Measurements from ENCODE around the gene NPM1. TPM values are rescaled to one million over a fixed set of nuclear protein-coding genes. Genes with fewer than 3 reads are reported as not detected.

Gene NPM1
- total RNA-seq, 1 experiment from 2014 or later = 3,530 TPM

DNA sequence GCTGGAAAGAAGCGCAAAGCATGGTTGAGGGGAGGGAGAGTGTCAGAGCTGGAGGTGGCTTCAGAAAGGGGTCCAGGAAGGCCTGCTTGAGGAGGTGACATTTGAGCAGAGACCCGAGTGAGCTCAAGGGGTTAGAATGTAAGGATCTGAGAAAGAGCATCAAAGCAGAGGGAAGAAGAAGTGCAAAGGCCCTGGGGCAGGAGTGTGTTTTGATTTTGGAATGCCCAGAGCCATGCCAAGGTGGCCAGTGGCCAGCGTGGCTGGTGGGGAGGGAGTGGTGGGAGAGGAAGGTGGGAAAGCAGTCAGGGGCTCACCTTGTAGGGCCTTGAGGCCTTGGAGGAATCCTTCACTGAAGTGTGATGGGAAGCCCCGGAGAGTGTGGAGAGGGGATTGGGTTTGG, 47.2 kb downstream of the NPM1 start:
- no peaks in the 10 kb centered on the region for H3K36me3 Mint-ChIP-seq

DNA sequence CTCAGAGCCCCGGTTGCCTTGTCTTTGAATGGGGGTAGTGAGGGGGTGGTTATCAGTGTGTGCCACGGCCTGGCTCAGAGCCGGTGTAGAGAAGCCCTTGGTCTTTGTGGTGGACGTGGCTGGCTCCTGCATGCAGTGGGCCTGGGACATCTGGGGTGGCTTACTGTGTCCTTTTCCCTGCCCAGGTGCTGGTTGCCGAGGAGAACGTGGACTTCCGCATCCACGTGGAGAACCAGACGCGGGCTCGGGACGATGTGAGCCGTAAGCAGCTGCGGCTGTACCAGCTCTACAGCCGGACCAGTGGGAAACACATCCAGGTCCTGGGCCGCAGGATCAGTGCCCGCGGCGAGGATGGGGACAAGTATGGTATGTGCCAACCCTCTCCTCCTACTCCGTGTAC, 48.3 kb downstream of the NPM1 start:
- no peak overlapping the region for H3K27ac Mint-ChIP-seq
- H3K4me3 Mint-ChIP-seq = no peak overlapping the region
- H3K27me3 Mint-ChIP-seq (ENCODE audit: low read depth) = no peaks in the 10 kb centered on the region
- no peak for DNase-seq (ENCODE audit: low spot score)
- ChIA-PET POLR2A (no interaction called here), CTCF (interaction anchor here (3.1 kb wide), 1 partner anchor 17 kb away, joined by 22 read pairs; the partner anchor contains the start of gene FGF18)
- no peaks in the 10 kb centered on the region for H3K36me3 Mint-ChIP-seq
- H3K4me1 Mint-ChIP-seq = peaks cover 42% of the 10 kb centered on the region
- ATAC-seq = no peak
- no peaks in the 10 kb centered on the region for H3K9me3 Mint-ChIP-seq
- TF ChIP-seq, protein P1, sequence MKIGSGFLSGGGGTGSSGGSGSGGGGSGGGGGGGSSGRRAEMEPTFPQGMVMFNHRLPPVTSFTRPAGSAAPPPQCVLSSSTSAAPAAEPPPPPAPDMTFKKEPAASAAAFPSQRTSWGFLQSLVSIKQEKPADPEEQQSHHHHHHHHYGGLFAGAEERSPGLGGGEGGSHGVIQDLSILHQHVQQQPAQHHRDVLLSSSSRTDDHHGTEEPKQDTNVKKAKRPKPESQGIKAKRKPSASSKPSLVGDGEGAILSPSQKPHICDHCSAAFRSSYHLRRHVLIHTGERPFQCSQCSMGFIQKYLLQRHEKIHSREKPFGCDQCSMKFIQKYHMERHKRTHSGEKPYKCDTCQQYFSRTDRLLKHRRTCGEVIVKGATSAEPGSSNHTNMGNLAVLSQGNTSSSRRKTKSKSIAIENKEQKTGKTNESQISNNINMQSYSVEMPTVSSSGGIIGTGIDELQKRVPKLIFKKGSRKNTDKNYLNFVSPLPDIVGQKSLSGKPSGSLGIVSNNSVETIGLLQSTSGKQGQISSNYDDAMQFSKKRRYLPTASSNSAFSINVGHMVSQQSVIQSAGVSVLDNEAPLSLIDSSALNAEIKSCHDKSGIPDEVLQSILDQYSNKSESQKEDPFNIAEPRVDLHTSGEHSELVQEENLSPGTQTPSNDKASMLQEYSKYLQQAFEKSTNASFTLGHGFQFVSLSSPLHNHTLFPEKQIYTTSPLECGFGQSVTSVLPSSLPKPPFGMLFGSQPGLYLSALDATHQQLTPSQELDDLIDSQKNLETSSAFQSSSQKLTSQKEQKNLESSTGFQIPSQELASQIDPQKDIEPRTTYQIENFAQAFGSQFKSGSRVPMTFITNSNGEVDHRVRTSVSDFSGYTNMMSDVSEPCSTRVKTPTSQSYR (CRISPR knock-in tag; IDR thresholded peaks at IDR 0.05) = no peak
- TF ChIP-seq ZNF416 (CRISPR knock-in tag; IDR thresholded peaks at IDR 0.05) = no peak
- TF ChIP-seq, protein P2, sequence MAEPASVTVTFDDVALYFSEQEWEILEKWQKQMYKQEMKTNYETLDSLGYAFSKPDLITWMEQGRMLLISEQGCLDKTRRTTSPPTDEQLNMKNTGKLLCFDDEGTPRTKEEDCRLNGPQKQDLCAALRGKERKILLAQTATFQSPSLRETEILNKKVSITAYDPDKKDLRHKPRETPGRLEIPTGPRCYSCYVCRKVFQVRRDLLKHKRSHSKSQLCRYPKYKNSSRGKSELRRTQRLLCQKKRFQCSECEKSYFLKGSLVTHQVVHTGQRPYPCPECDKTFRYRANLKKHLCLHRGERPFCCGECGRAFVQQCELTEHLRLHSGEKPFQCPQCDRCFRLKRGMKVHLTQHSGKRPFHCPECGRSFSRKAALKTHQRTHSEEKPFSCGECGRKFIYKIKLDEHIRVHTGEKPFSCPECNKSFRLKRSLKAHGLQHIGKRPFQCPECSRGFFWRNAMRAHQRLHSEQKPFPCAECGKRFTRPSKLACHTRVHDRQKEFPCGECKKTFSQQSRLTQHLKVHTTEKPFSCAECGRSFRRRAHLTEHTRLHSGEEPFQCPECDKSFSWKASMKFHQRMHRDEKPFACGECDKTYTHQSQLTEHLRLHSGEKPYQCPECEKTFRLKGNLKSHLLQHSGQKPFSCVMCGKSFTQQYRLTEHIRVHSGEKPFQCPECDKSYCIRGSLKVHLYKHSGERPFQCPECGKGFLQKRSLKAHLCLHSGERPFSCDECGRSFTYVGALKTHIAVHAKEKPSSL (CRISPR knock-in tag; conservative IDR thresholded peaks at IDR 0.05) = no peak
- TF ChIP-seq JUN (CRISPR knock-in tag; IDR thresholded peaks at IDR 0.05) = no peak
- TF ChIP-seq FOXK1 (CRISPR knock-in tag; IDR thresholded peaks at IDR 0.05) = no peak
- TF ChIP-seq, protein P3, sequence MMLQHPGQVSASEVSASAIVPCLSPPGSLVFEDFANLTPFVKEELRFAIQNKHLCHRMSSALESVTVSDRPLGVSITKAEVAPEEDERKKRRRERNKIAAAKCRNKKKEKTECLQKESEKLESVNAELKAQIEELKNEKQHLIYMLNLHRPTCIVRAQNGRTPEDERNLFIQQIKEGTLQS (CRISPR knock-in tag; conservative IDR thresholded peaks at IDR 0.05) = no peak
- TF ChIP-seq CREM (CRISPR knock-in tag; IDR thresholded peaks at IDR 0.05) = no peak
- no peak for TF ChIP-seq MXD4 (CRISPR knock-in tag; IDR thresholded peaks at IDR 0.05; ENCODE audit: borderline replicate concordance)
- TF ChIP-seq, protein P4, sequence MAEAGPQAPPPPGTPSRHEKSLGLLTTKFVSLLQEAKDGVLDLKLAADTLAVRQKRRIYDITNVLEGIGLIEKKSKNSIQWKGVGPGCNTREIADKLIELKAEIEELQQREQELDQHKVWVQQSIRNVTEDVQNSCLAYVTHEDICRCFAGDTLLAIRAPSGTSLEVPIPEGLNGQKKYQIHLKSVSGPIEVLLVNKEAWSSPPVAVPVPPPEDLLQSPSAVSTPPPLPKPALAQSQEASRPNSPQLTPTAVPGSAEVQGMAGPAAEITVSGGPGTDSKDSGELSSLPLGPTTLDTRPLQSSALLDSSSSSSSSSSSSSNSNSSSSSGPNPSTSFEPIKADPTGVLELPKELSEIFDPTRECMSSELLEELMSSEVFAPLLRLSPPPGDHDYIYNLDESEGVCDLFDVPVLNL (CRISPR knock-in tag; IDR thresholded peaks at IDR 0.05; ENCODE audit: borderline replicate concordance, low read depth) = no peak
- no peak for TF ChIP-seq RORB (CRISPR knock-in tag; IDR thresholded peaks at IDR 0.05)
- no peak for TF ChIP-seq RELA (CRISPR knock-in tag; IDR thresholded peaks at IDR 0.05; ENCODE audit: borderline replicate concordance)

More for the DNA sequence above, 47.2 kb downstream of the NPM1 start:
- no peak for TF ChIP-seq ZNF232 (CRISPR knock-in tag; IDR thresholded peaks at IDR 0.05)
- TF ChIP-seq, protein P3 (CRISPR knock-in tag; conservative IDR thresholded peaks at IDR 0.05) = no peak
- TF ChIP-seq ZBTB21 (CRISPR knock-in tag; IDR thresholded peaks at IDR 0.05; ENCODE audit: borderline replicate concordance) = no peak
- TF ChIP-seq ATF1 (CRISPR knock-in tag; IDR thresholded peaks at IDR 0.05) = no peak
- no peak for TF ChIP-seq NFE2L1 (CRISPR knock-in tag; IDR thresholded peaks at IDR 0.05)
- TF ChIP-seq, protein P2 (CRISPR knock-in tag; conservative IDR thresholded peaks at IDR 0.05) = no peak
- TF ChIP-seq, protein P5, sequence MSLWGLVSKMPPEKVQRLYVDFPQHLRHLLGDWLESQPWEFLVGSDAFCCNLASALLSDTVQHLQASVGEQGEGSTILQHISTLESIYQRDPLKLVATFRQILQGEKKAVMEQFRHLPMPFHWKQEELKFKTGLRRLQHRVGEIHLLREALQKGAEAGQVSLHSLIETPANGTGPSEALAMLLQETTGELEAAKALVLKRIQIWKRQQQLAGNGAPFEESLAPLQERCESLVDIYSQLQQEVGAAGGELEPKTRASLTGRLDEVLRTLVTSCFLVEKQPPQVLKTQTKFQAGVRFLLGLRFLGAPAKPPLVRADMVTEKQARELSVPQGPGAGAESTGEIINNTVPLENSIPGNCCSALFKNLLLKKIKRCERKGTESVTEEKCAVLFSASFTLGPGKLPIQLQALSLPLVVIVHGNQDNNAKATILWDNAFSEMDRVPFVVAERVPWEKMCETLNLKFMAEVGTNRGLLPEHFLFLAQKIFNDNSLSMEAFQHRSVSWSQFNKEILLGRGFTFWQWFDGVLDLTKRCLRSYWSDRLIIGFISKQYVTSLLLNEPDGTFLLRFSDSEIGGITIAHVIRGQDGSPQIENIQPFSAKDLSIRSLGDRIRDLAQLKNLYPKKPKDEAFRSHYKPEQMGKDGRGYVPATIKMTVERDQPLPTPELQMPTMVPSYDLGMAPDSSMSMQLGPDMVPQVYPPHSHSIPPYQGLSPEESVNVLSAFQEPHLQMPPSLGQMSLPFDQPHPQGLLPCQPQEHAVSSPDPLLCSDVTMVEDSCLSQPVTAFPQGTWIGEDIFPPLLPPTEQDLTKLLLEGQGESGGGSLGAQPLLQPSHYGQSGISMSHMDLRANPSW (CRISPR knock-in tag; conservative IDR thresholded peaks at IDR 0.05; ENCODE audit: low read depth) = no peak
- TF ChIP-seq, protein P6, sequence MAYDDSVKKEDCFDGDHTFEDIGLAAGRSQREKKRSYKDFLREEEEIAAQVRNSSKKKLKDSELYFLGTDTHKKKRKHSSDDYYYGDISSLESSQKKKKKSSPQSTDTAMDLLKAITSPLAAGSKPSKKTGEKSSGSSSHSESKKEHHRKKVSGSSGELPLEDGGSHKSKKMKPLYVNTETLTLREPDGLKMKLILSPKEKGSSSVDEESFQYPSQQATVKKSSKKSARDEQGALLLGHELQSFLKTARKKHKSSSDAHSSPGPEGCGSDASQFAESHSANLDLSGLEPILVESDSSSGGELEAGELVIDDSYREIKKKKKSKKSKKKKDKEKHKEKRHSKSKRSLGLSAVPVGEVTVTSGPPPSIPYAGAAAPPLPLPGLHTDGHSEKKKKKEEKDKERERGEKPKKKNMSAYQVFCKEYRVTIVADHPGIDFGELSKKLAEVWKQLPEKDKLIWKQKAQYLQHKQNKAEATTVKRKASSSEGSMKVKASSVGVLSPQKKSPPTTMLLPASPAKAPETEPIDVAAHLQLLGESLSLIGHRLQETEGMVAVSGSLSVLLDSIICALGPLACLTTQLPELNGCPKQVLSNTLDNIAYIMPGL (CRISPR knock-in tag; IDR thresholded peaks at IDR 0.05) = no peak
- TF ChIP-seq SMAD4 (CRISPR knock-in tag; IDR thresholded peaks at IDR 0.05) = no peak
- TF ChIP-seq FOXK1 (CRISPR knock-in tag; IDR thresholded peaks at IDR 0.05) = no peak
- no peak for TF ChIP-seq ZNF671 (CRISPR knock-in tag; IDR thresholded peaks at IDR 0.05)
- no peak for TF ChIP-seq OVOL2 (CRISPR knock-in tag; IDR thresholded peaks at IDR 0.05; ENCODE audit: borderline replicate concordance)
- TF ChIP-seq GTF2I (CRISPR knock-in tag; conservative IDR thresholded peaks at IDR 0.05) = no peak
- TF ChIP-seq GRHL2 (CRISPR knock-in tag; IDR thresholded peaks at IDR 0.05; ENCODE audit: insufficient replicate concordance, severe bottlenecking) = no peak
- POLR2A ChIA-PET = interaction anchor here (0.6 kb wide), 1 partner anchor 572 kb away, joined by 3 read pairs; the partner anchor contains the start of gene FBXW11
- H3K4me1 Mint-ChIP-seq = peaks cover 35% of the 10 kb centered on the region
- H3K4me3 Mint-ChIP-seq = no peak overlapping the region
- CTCF ChIA-PET = interaction anchor here (1.6 to 3.1 kb wide), 2 partner anchors 11 to 16 kb away, joined by 5 to 22 read pairs; partner anchors contain the start of gene FGF18
- DNase-seq (ENCODE audit: low spot score) = no peak
- H3K27me3 Mint-ChIP-seq (ENCODE audit: low read depth) = no peaks in the 10 kb centered on the region
- H3K9me3 Mint-ChIP-seq = no peaks in the 10 kb centered on the region
- ATAC-seq = no peak
- H3K27ac Mint-ChIP-seq = no peak overlapping the region
